ENCODE data around the gene ACSS2. TPM values are rescaled to one million over a fixed set of nuclear protein-coding genes. Genes with fewer than 3 reads are reported as not detected.

ACSS2 gene
- total and polyA plus RNA-seq, 10 of the 15 experiments (the other 5 are each of a cell fraction or from before 2014, with no cell fraction given): 2.8 to 37.2 (median 24.2) TPM

DNA sequence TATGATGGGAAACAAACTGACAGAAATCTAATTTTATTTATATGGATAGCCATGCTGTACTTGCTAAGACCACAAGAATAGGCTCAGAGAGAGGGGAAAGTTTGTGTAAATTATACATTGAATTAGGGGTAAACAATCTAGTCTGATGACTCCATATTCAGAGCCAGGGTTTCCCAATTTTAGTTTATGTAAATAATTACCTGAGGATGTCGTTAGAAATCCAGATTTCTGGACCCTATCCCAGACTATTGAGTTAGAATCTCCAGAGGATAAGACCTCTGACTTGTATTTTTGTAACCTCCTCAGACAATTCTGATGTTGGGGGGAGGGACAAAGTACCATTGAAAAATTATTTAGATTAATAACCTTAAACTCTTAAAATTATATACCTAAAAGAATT, 18.3 kb downstream of the ACSS2 start:
- Histone ChIP-seq H3K4me2 (ENCODE audit: control insufficient read depth, insufficient read depth) (no peak overlapping the region), H3K27ac (ENCODE audit: control insufficient read depth, insufficient read depth) (no peak overlapping the region), H3K79me2 (ENCODE audit: control insufficient read depth, insufficient read depth, low read length) (no peaks in the 10 kb centered on the region), H3K9me3 (replicated peaks; ENCODE audit: control insufficient read depth, insufficient read depth, low read length) (no peaks in the 10 kb centered on the region), H3K4me3 (no peak overlapping the region), H3K36me3 (ENCODE audit: control insufficient read depth in 2 of 2, insufficient read depth in 2 of 2, low read length in 1 of 2) (no peaks in the 10 kb centered on the region), H2AFZ (ENCODE audit: control insufficient read depth, low read depth, low read length) (no peak overlapping the region), H4K20me1 (ENCODE audit: control insufficient read depth, insufficient read depth) (no peaks in the 10 kb centered on the region), H3K27me3 (replicated peaks in 1 of 2; ENCODE audit: control insufficient read depth in 2 of 2, insufficient read depth in 2 of 2, low read length in 1 of 2) (no peaks in the 10 kb centered on the region), H3K4me1 (ENCODE audit: control insufficient read depth, insufficient read depth, low read length) (peaks cover 9% of the 10 kb centered on the region; the same call in 1 of the 2 replicates), H3K9ac (ENCODE audit: control insufficient read depth, insufficient read depth, low read length) (no peak overlapping the region)
- ChIA-PET SMC1A (ENCODE audit: uncharacterized antibody, unreplicated experiment) (no interaction called here), RAD21 (ENCODE audit: unreplicated experiment) (no interaction called here), CTCF (no interaction called here), POLR2A (no interaction called here)
- BruUV-seq (replicated peaks): no TSS peak
- TF ChIP-seq ESRRA (IDR thresholded peaks at IDR 0.05; ENCODE audit: low read length) (no peak), RAD51 (IDR thresholded peaks at IDR 0.05) (no peak), TCF7 (IDR thresholded peaks at IDR 0.05; ENCODE audit: borderline replicate concordance) (no peak), POLR2AphosphoS2 (IDR thresholded peaks at IDR 0.05; ENCODE audit: low read depth, low read length) (no peak), BMI1 (IDR thresholded peaks at IDR 0.05; ENCODE audit: borderline replicate concordance) (no peak)
- TF ChIP-seq, protein P1, sequence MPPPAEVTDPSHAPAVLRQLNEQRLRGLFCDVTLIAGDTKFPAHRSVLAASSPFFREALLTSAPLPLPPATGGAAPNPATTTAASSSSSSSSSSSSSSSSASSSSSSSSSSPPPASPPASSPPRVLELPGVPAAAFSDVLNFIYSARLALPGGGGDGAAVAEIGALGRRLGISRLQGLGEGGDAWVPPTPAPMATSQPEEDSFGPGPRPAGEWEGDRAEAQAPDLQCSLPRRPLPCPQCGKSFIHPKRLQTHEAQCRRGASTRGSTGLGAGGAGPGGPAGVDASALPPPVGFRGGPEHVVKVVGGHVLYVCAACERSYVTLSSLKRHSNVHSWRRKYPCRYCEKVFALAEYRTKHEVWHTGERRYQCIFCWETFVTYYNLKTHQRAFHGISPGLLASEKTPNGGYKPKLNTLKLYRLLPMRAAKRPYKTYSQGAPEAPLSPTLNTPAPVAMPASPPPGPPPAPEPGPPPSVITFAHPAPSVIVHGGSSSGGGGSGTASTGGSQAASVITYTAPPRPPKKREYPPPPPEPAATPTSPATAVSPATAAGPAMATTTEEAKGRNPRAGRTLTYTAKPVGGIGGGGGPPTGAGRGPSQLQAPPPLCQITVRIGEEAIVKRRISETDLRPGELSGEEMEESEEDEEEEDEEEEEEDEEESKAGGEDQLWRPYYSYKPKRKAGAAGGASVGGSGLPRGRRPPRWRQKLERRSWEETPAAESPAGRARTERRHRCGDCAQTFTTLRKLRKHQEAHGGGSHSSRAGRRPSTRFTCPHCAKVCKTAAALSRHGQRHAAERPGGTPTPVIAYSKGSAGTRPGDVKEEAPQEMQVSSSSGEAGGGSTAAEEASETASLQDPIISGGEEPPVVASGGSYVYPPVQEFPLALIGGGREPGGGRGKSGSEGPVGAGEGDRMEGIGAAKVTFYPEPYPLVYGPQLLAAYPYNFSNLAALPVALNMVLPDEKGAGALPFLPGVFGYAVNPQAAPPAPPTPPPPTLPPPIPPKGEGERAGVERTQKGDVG (CRISPR knock-in tag; IDR thresholded peaks at IDR 0.05): no peak
- TF ChIP-seq, protein P2, sequence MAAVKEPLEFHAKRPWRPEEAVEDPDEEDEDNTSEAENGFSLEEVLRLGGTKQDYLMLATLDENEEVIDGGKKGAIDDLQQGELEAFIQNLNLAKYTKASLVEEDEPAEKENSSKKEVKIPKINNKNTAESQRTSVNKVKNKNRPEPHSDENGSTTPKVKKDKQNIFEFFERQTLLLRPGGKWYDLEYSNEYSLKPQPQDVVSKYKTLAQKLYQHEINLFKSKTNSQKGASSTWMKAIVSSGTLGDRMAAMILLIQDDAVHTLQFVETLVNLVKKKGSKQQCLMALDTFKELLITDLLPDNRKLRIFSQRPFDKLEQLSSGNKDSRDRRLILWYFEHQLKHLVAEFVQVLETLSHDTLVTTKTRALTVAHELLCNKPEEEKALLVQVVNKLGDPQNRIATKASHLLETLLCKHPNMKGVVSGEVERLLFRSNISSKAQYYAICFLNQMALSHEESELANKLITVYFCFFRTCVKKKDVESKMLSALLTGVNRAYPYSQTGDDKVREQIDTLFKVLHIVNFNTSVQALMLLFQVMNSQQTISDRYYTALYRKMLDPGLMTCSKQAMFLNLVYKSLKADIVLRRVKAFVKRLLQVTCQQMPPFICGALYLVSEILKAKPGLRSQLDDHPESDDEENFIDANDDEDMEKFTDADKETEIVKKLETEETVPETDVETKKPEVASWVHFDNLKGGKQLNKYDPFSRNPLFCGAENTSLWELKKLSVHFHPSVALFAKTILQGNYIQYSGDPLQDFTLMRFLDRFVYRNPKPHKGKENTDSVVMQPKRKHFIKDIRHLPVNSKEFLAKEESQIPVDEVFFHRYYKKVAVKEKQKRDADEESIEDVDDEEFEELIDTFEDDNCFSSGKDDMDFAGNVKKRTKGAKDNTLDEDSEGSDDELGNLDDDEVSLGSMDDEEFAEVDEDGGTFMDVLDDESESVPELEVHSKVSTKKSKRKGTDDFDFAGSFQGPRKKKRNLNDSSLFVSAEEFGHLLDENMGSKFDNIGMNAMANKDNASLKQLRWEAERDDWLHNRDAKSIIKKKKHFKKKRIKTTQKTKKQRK (IDR thresholded peaks at IDR 0.05; ENCODE audit: low read depth, low read length): no peak
- DNase-seq (ENCODE audit: low read depth, low spot score) (no peak), FAIRE-seq (no peak), ATAC-seq (no peak)
- in situ Hi-C loops (cut with MboI): no loop called here
- intact Hi-C loops (cut with micrococcal nuclease; ENCODE audit: unreplicated experiment): no loop called here
- WGBS (ENCODE audit: insufficient coverage, insufficient replicate concordance, low lambda C conversion rate, missing lambda C conversion rate): 5% methylated on average over 1 of the region's 1 CpG

All from GM12878 (cell line).